Body of pancreas (tissue), 4 donors: Measurements from ENCODE around the gene LRRC9.

Experiments used
- CTCF ChIP-seq, 7 experiments: fragments of 450-650 bp in 4 of 7; fragments of 200-600 bp in 3 of 7; sonication (generic) in 3 of 7; IDR thresholded peaks; one replicate each; pipeline ENCODE4 v1.5.1; 2016 to 2019; ENCODE audit warnings: antibody characterized with exemption in 7 of 7
- POLR2A ChIP-seq, 3 donors: fragments of 450-650 bp; IDR thresholded peaks; one replicate each; pipeline ENCODE4 v1.6.1; 2016; ENCODE audit warnings: antibody characterized with exemption in 3 of 3, mild to moderate bottlenecking in 2 of 3

- TF ChIP-seq POLR2A (IDR thresholded peaks at IDR 0.05), result no peak
- no peak for TF ChIP-seq CTCF (IDR thresholded peaks at IDR 0.05)
Measured at GRCh38 chr14:60107477-60107876, 187.5 kb downstream of the LRRC9 start.
